CD4-positive, alpha-beta T cell treated with Interleukin-4 for 4 hours (primary cell): ENCODE data around the gene EPHB3.

ENCODE experiments used
- DNase-seq: peaks from one replicate; pipeline ENCODE4 v3.0.0-alpha.2; 2020

The EPHB3 gene

GRCh38 chr3:184581331-184581855, 19.8 kb downstream of the EPHB3 start:
- DNase-seq, result no peak

- DNase-seq, result no peak
Observed at GRCh38 chr3:184582646-184583577, 21.3 kb downstream of the EPHB3 start.

GRCh38 chr3:184583578-184584451, 22.2 kb downstream of the EPHB3 start:
- DNase-seq, result no peak

GRCh38 chr3:184584464-184584891, 22.9 kb downstream of the EPHB3 start:
- DNase-seq, result no peak

- no peak for DNase-seq
Observed at GRCh38 chr3:184585545-184585944, 24.0 kb downstream of the EPHB3 start.

GRCh38 chr3:184586851-184587250, 25.3 kb downstream of the EPHB3 start:
- no peak for DNase-seq

GRCh38 chr3:184588776-184589175, 27.2 kb downstream of the EPHB3 start:
- DNase-seq, result no peak

- DNase-seq, result no peak
Observed at GRCh38 chr3:184590795-184591194, 29.2 kb downstream of the EPHB3 start.

GRCh38 chr3:184591789-184592188, 30.2 kb downstream of the EPHB3 start:
- DNase-seq, result no peak

- no peak for DNase-seq
Observed at GRCh38 chr3:184592371-184593219, 31.0 kb downstream of the EPHB3 start.

- no peak for DNase-seq
Observed at GRCh38 chr3:184593220-184593927, 31.8 kb downstream of the EPHB3 start.

GRCh38 chr3:184593928-184594303, 32.3 kb downstream of the EPHB3 start:
- no peak for DNase-seq

- no peak for DNase-seq
Observed at GRCh38 chr3:184594371-184595001, 32.9 kb downstream of the EPHB3 start.

- DNase-seq, result no peak
Observed at GRCh38 chr3:184595726-184596125, 34.1 kb downstream of the EPHB3 start.

- DNase-seq, result no peak
Observed at GRCh38 chr3:184596233-184596632, 34.6 kb downstream of the EPHB3 start.

GRCh38 chr3:184596886-184597575, 35.4 kb downstream of the EPHB3 start:
- DNase-seq, result no peak

GRCh38 chr3:184597829-184598573, 36.4 kb downstream of the EPHB3 start:
- no peak for DNase-seq

GRCh38 chr3:184598574-184598927, 37.0 kb downstream of the EPHB3 start:
- DNase-seq, result no peak

GRCh38 chr3:184599143-184599542, 37.6 kb downstream of the EPHB3 start:
- DNase-seq, result no peak
